CD4-positive, alpha-beta T cell (primary cell): ENCODE measurements around the gene PACSIN2. TPM values are rescaled to one million over a fixed set of nuclear protein-coding genes. Genes with fewer than 3 reads are reported as not detected.

Experiments used
- ATAC-seq: fragments of 200-7000 bp; cut with Tn5 transposase; one replicate; pipeline ENCODE4 v1.10.0; 2022; ENCODE audit warnings: mild to moderate bottlenecking; ENCODE audit not compliant: poor library complexity
- CTCF ChIA-PET: fragments of 350-600 bp; sonication (Branson Sonifier 250); formaldehyde crosslinking; loops from one replicate; lab custom pipeline; 2021; ENCODE audit warnings: antibody characterized with exemption, inconsistent platforms; lab: Charles Lee
- POLR2A ChIA-PET: fragments of 350-600 bp; sonication (Branson Sonifier 250); formaldehyde crosslinking; loops from one replicate; lab custom pipeline; 2021; ENCODE audit warnings: antibody characterized with exemption, inconsistent platforms; lab: Charles Lee
- DNase-seq, 14 experiments: peaks; one replicate each; pipeline ENCODE4 v3.0.0-alpha.2; 2013 to 2020; ENCODE audit warnings: mixed read lengths in 2 of 14
- H3K27ac ChIP-seq, 2 donors: one replicate each; pipeline versions ENCODE4 v1.5.1 to v1.7.0; 2013; ENCODE audit warnings: low read length in 2 of 2, low read depth in 1 of 2, mild to moderate bottlenecking in 1 of 2
- H3K27me3 ChIP-seq, 2 experiments: 1 replicate in 1 of 2; 2 replicates in 1 of 2; pipeline versions ENCODE4 v1.6.1 to v1.7.0; 2013; ENCODE audit warnings: low read length in 2 of 2, control low read depth in 1 of 2, mild to moderate bottlenecking in 1 of 2, moderate library complexity in 1 of 2; ENCODE audit not compliant: insufficient read depth in 2 of 2, control insufficient read depth in 1 of 2
- H3K36me3 ChIP-seq: one replicate; pipeline ENCODE4 v1.6.1; 2013; ENCODE audit warnings: low read length, control low read depth; ENCODE audit not compliant: insufficient read depth
- H3K4me1 ChIP-seq: one replicate; pipeline ENCODE4 v1.6.1; 2013; ENCODE audit warnings: low read length, control low read depth; ENCODE audit not compliant: insufficient read depth
- H3K4me3 ChIP-seq: one replicate; pipeline ENCODE4 v1.5.1; 2013; ENCODE audit warnings: mild to moderate bottlenecking, low read length, moderate library complexity
- H3K9me3 ChIP-seq, 2 experiments: 1 replicate in 1 of 2; 2 replicates in 1 of 2; pipeline versions ENCODE4 v1.6.1 to v1.7.0; 2013; ENCODE audit warnings: low read length in 2 of 2, mild to moderate bottlenecking in 2 of 2, control low read depth in 1 of 2, moderate library complexity in 1 of 2; ENCODE audit not compliant: control insufficient read depth in 1 of 2, insufficient read depth in 1 of 2
- H3K27ac Mint-ChIP-seq: one replicate; pipeline ENCODE4 v1.8.0; 2020; ENCODE audit warnings: mixed read lengths
- H3K27me3 Mint-ChIP-seq: one replicate; pipeline ENCODE4 v1.8.0; 2021; ENCODE audit warnings: mixed read lengths
- H3K36me3 Mint-ChIP-seq: one replicate; pipeline ENCODE4 v1.8.0; 2021; ENCODE audit warnings: low read depth, mixed read lengths
- H3K4me1 Mint-ChIP-seq: one replicate; pipeline ENCODE4 v1.8.0; 2021; ENCODE audit warnings: low read depth, mixed read lengths
- H3K4me3 Mint-ChIP-seq: one replicate; pipeline ENCODE4 v1.8.0; 2020; ENCODE audit warnings: mild to moderate bottlenecking, mixed read lengths
- H3K9me3 Mint-ChIP-seq: one replicate; pipeline ENCODE4 v1.8.0; 2020; ENCODE audit warnings: mixed read lengths
- intact Hi-C, 2 experiments: fragments of 100-400 bp; cut with DNase I in 1 of 2; cut with micrococcal nuclease in 1 of 2; formaldehyde crosslinking; loops; one replicate each; pipeline versions ENCODE4 v1.15.1 to v1.9.0; 2023 to 2025; cut with DNase I, micrococcal nuclease
- total RNA-seq, 174 experiments: library from RNA in 2 of 174; stranded (reverse) in 2 of 174; gene quantifications; one replicate each; pipeline ENCODE4 v1.2.3 and lab custom pipeline; 2021 to 2026
- TF ChIP-seq, protein P1 (sequence below): fragments of 200-600 bp; IDR thresholded peaks from one replicate; pipeline ENCODE4 v1.8.0; 2022; ENCODE audit warnings: antibody characterized with exemption, mild to moderate bottlenecking

The PACSIN2 gene
- total RNA-seq, 2 experiments from 2014 or later, result 23.3 to 25.5 TPM

DNA sequence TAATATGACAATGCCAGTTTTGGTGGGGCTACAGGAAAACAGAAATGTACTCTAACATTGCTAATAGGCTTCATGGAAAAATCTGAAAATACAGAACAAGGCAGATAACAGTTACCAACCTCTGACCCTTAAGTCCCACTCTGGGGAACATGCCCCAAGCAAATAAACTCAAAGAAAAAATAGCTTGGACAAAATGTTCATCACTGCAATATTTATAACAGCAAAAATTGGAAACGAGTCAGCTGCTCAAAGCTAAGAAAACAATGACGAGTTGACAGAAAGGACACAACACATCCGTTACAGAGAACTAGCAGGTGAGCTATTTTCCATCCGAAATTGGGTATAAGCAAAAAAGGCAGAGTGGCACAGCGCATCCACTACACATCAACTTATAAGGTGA, 70.5 kb downstream of the PACSIN2 start:
- no peak overlapping the region for H3K4me3 Mint-ChIP-seq
- no peak for ATAC-seq
- intact Hi-C loops, result no loop called here
- H3K27ac Mint-ChIP-seq, result no peak overlapping the region
- ChIA-PET POLR2A (no interaction called here), CTCF (no interaction called here)
- TF ChIP-seq, protein P1, sequence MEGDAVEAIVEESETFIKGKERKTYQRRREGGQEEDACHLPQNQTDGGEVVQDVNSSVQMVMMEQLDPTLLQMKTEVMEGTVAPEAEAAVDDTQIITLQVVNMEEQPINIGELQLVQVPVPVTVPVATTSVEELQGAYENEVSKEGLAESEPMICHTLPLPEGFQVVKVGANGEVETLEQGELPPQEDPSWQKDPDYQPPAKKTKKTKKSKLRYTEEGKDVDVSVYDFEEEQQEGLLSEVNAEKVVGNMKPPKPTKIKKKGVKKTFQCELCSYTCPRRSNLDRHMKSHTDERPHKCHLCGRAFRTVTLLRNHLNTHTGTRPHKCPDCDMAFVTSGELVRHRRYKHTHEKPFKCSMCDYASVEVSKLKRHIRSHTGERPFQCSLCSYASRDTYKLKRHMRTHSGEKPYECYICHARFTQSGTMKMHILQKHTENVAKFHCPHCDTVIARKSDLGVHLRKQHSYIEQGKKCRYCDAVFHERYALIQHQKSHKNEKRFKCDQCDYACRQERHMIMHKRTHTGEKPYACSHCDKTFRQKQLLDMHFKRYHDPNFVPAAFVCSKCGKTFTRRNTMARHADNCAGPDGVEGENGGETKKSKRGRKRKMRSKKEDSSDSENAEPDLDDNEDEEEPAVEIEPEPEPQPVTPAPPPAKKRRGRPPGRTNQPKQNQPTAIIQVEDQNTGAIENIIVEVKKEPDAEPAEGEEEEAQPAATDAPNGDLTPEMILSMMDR, result no peak
- H3K9me3 Mint-ChIP-seq, result no peaks in the 10 kb centered on the region
- H3K4me1 ChIP-seq, result peaks cover 33% of the 10 kb centered on the region
- no peaks in the 10 kb centered on the region for H3K9me3 ChIP-seq
- no peaks in the 10 kb centered on the region for H3K27me3 Mint-ChIP-seq
- no peak for DNase-seq
- H3K4me1 Mint-ChIP-seq, result peaks cover 61% of the 10 kb centered on the region
- H3K36me3 Mint-ChIP-seq, result peaks cover 34% of the 10 kb centered on the region
- H3K27me3 ChIP-seq, result no peaks in the 10 kb centered on the region
- peaks cover 12% of the 10 kb centered on the region for H3K36me3 ChIP-seq
- H3K27ac ChIP-seq, result no peak overlapping the region
- no peak overlapping the region for H3K4me3 ChIP-seq

DNA sequence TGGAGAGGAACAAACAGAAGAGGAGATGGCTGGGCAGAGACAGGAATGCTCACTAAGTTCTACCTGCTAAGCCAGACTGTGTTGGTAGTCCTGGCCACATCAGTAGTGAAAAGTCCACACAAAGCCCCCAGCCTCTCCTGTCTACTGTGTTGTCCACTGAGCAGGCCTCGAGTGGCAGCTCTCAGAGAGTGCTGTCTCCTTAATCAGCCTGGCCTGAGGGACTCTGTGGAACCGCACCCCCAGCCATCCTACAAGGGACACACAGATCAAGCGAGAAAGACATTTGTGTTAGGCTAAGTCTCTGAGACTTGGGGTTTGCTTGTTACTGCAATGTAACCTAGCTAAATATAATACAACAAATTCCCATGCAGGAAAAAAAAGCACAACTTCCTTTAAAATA, 71.0 kb downstream of the PACSIN2 start:
- H3K36me3 ChIP-seq, result peaks cover 12% of the 10 kb centered on the region

GRCh38 chr22:42942351-42942750, 72.6 kb downstream of the PACSIN2 start:
- Mint-ChIP-seq H3K36me3 (peaks cover 38% of the 10 kb centered on the region), H3K9me3 (no peaks in the 10 kb centered on the region), H3K4me1 (peaks cover 60% of the 10 kb centered on the region), H3K4me3 (no peak overlapping the region), H3K27ac (no peak overlapping the region), H3K27me3 (no peaks in the 10 kb centered on the region)
- H3K27me3 ChIP-seq, result no peaks in the 10 kb centered on the region
- intact Hi-C loops, result no loop called here
- H3K4me3 ChIP-seq, result no peak overlapping the region
- ATAC-seq (no peak), DNase-seq (no peak)
- TF ChIP-seq, protein P1, result no peak
- H3K36me3 ChIP-seq, result peaks cover 12% of the 10 kb centered on the region
- peaks cover 22% of the 10 kb centered on the region for H3K4me1 ChIP-seq
- H3K27ac ChIP-seq, result no peak overlapping the region
- CTCF ChIA-PET, result no interaction called here
- H3K9me3 ChIP-seq, result no peaks in the 10 kb centered on the region
- POLR2A ChIA-PET, result no interaction called here

More for the DNA sequence above, 71.0 kb downstream of the PACSIN2 start:
- ATAC-seq (no peak), DNase-seq (no peak)
- no peaks in the 10 kb centered on the region for H3K9me3 ChIP-seq
- TF ChIP-seq, protein P1, result no peak
- H3K27ac ChIP-seq, result no peak overlapping the region
- peaks cover 61% of the 10 kb centered on the region for H3K4me1 Mint-ChIP-seq
- H3K4me3 Mint-ChIP-seq, result no peak overlapping the region
- no peak overlapping the region for H3K4me3 ChIP-seq
- H3K9me3 Mint-ChIP-seq, result no peaks in the 10 kb centered on the region
- POLR2A ChIA-PET, result no interaction called here
- peaks cover 30% of the 10 kb centered on the region for H3K4me1 ChIP-seq
- CTCF ChIA-PET, result no interaction called here
- intact Hi-C loops, result no loop called here
- H3K27me3 ChIP-seq, result no peaks in the 10 kb centered on the region
- H3K27ac Mint-ChIP-seq, result no peak overlapping the region
- no peaks in the 10 kb centered on the region for H3K27me3 Mint-ChIP-seq
- peaks cover 34% of the 10 kb centered on the region for H3K36me3 Mint-ChIP-seq
